Activated CD8-positive, alpha-beta T cell treated with anti-CD3 and anti-CD28 coated beads for 36 hours (primary cell): Measurements from ENCODE around the gene MATK. TPM values are rescaled to one million over a fixed set of nuclear protein-coding genes. Genes with fewer than 3 reads are reported as not detected.

Experiments
- ATAC-seq: fragments of 200-7000 bp; cut with Tn5 transposase; one replicate; pipeline ENCODE4 v1.10.0; 2021; ENCODE audit warnings: mild to moderate bottlenecking, moderate library complexity
- CTCF ChIA-PET: fragments of 350-600 bp; sonication (Branson Sonifier 250); formaldehyde crosslinking; loops from one replicate; lab custom pipeline; 2021; ENCODE audit warnings: antibody characterized with exemption; lab: Charles Lee
- POLR2A ChIA-PET: fragments of 350-600 bp; sonication (Branson Sonifier 250); formaldehyde crosslinking; loops from one replicate; lab custom pipeline; 2021; ENCODE audit warnings: antibody characterized with exemption; lab: Charles Lee
- DNase-seq: peaks from one replicate; pipeline ENCODE4 v3.0.0-alpha.2; 2020
- H3K27ac Mint-ChIP-seq: one replicate; pipeline ENCODE4 v1.8.0; 2021; ENCODE audit warnings: mild to moderate bottlenecking, mixed read lengths
- H3K27me3 Mint-ChIP-seq: one replicate; pipeline ENCODE4 v1.8.0; 2021; ENCODE audit warnings: mixed read lengths
- H3K36me3 Mint-ChIP-seq: one replicate; pipeline ENCODE4 v1.8.0; 2021; ENCODE audit warnings: low read depth, mixed read lengths
- H3K4me1 Mint-ChIP-seq: one replicate; pipeline ENCODE4 v1.8.0; 2021; ENCODE audit warnings: low read depth, mixed read lengths
- H3K4me3 Mint-ChIP-seq: one replicate; pipeline ENCODE4 v1.8.0; 2021; ENCODE audit warnings: mild to moderate bottlenecking, moderate library complexity, mixed read lengths
- H3K9me3 Mint-ChIP-seq: one replicate; pipeline ENCODE4 v1.8.0; 2021; ENCODE audit warnings: mixed read lengths
- CTCF ChIP-seq: fragments of 200-600 bp; IDR thresholded peaks from one replicate; pipeline ENCODE4 v1.8.0; 2022; ENCODE audit warnings: antibody characterized with exemption, mild to moderate bottlenecking
- intact Hi-C: fragments of 100-400 bp; cut with micrococcal nuclease; formaldehyde crosslinking; loops from one replicate; pipeline ENCODE4 v1.10.0; 2022
- total RNA-seq, 2 experiments: library from RNA; stranded (reverse); gene quantifications; one replicate each; pipeline ENCODE4 v1.2.3, GENCODE V29; 2021

MATK gene
- total RNA-seq, 2 experiments from 2014 or later, result 37.6 to 39.6 TPM

GRCh38 chr19:3771000-3771905 is 14.9 kb downstream of the MATK start:
- no peak overlapping the region for H3K4me3 Mint-ChIP-seq
- H3K9me3 Mint-ChIP-seq, result no peaks in the 10 kb centered on the region
- TF ChIP-seq CTCF, result no peak
- peaks cover 9% of the 10 kb centered on the region for H3K36me3 Mint-ChIP-seq
- ATAC-seq (no peak), DNase-seq (no peak)
- intact Hi-C loops, result no loop called here
- H3K27ac Mint-ChIP-seq, result no peak overlapping the region
- CTCF ChIA-PET, result interaction anchor here (0.9 to 2.2 kb wide), 3 partner anchors 13 to 77 kb away, joined by 3 to 6 read pairs (median 3); no protein-coding TSS in a partner anchor
- peaks cover 6% of the 10 kb centered on the region for H3K4me1 Mint-ChIP-seq
- POLR2A ChIA-PET, result interaction anchor here (0.7 kb wide), 1 partner anchor 47 kb away, joined by 3 read pairs; no protein-coding TSS in a partner anchor
- no peaks in the 10 kb centered on the region for H3K27me3 Mint-ChIP-seq

GRCh38 chr19:3770136-3770999 is 15.8 kb downstream of the MATK start:
- Mint-ChIP-seq H3K4me1 (peaks cover 7% of the 10 kb centered on the region), H3K4me3 (no peak overlapping the region), H3K36me3 (peaks cover 10% of the 10 kb centered on the region), H3K27me3 (no peaks in the 10 kb centered on the region), H3K9me3 (no peaks in the 10 kb centered on the region), H3K27ac (no peak overlapping the region)
- no peak for DNase-seq
- TF ChIP-seq CTCF, result no peak
- CTCF ChIA-PET, result interaction anchor here (0.9 to 2.2 kb wide), 3 partner anchors 13 to 78 kb away, joined by 3 to 6 read pairs (median 3); no protein-coding TSS in a partner anchor
- intact Hi-C loops, result no loop called here
- ATAC-seq, result no peak
- POLR2A ChIA-PET, result interaction anchor here (1.4 kb wide), 1 partner anchor 15 kb away, joined by 4 read pairs; no protein-coding TSS in a partner anchor

- no peak for DNase-seq
- H3K36me3 Mint-ChIP-seq, result peaks cover 10% of the 10 kb centered on the region
- no peak overlapping the region for H3K27ac Mint-ChIP-seq
- intact Hi-C loops, result loop anchor here (10.0 kb wide), 1 partner anchor 45 kb away; no protein-coding TSS in a partner anchor
- ATAC-seq, result no peak
- H3K4me1 Mint-ChIP-seq, result peaks cover 7% of the 10 kb centered on the region
- CTCF ChIA-PET, result no interaction called here
- TF ChIP-seq CTCF, result no peak
- POLR2A ChIA-PET, result interaction anchor here (1.4 kb wide), 1 partner anchor 16 kb away, joined by 4 read pairs; no protein-coding TSS in a partner anchor
- H3K27me3 Mint-ChIP-seq, result no peaks in the 10 kb centered on the region
- H3K9me3 Mint-ChIP-seq, result no peaks in the 10 kb centered on the region
- no peak overlapping the region for H3K4me3 Mint-ChIP-seq
These were observed 16.7 kb downstream of the MATK start for GRCh38 chr19:3769494-3769893.

GRCh38 chr19:3768748-3769099 is 17.5 kb downstream of the MATK start:
- no peak overlapping the region for H3K27ac Mint-ChIP-seq
- no peaks in the 10 kb centered on the region for H3K27me3 Mint-ChIP-seq
- no peaks in the 10 kb centered on the region for H3K9me3 Mint-ChIP-seq
- ChIA-PET CTCF (no interaction called here), POLR2A (interaction anchor here (0.5 to 1.4 kb wide), 2 partner anchors 16 to 68 kb away, joined by 3 to 4 read pairs; partner anchors contain the start of gene PIP5K1C)
- intact Hi-C loops, result loop anchor here (10.0 kb wide), 1 partner anchor 46 kb away; no protein-coding TSS in a partner anchor
- ATAC-seq (no peak), DNase-seq (no peak)
- TF ChIP-seq CTCF, result no peak
- H3K4me1 Mint-ChIP-seq, result peaks cover 7% of the 10 kb centered on the region
- peaks cover 10% of the 10 kb centered on the region for H3K36me3 Mint-ChIP-seq
- no peak overlapping the region for H3K4me3 Mint-ChIP-seq
